GM21515 (cell line): ENCODE data around the gene NRXN3.
"Not testable (repeated sequence)": the region's sequence is repeated elsewhere in the genome, so short reads cannot be mapped to it uniquely, and the experiment has no call there.

Experiments
- ATAC-seq: cut with Tn5 transposase; IDR thresholded peaks from one replicate; pipeline ENCODE4 v1.9.1; 2021; ENCODE audit not compliant: unreplicated experiment

Gene NRXN3

DNA sequence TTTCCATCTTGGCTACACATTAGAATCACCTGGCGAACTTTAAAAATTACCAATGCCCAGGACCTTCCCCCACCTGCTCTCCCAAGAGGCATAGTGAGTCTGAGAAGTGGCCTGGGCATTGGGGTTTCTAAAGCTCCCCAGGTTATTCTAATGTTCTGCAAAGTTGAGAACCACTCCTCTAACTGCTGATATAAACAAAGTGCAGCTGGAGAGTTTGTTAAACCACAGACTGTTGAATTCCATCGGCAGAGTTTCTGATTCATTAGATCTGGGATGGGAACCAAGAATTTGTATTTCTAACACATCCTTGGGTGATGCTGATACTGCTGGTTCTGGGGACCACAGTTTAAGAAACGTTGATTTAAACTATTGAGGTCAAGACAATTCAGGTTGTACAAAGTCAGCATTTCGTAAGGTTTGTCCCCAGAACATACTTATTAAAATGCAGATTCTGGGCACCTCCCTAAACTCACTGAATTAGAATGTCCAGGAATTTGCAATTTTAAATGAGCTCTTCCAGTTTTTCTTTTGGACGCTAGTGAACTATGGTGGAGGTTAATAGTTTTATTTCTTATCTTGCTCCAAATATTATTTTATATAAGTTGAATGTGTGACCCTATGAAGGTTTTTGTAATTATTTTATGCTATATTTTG is 309.1 kb downstream of the NRXN3 start:
- no peak for ATAC-seq

- no peak for ATAC-seq
Measured at GRCh38 chr14:78484028-78484427, 313.9 kb downstream of the NRXN3 start.

- ATAC-seq, result no peak
Measured at GRCh38 chr14:78486081-78486480, 315.9 kb downstream of the NRXN3 start.

DNA sequence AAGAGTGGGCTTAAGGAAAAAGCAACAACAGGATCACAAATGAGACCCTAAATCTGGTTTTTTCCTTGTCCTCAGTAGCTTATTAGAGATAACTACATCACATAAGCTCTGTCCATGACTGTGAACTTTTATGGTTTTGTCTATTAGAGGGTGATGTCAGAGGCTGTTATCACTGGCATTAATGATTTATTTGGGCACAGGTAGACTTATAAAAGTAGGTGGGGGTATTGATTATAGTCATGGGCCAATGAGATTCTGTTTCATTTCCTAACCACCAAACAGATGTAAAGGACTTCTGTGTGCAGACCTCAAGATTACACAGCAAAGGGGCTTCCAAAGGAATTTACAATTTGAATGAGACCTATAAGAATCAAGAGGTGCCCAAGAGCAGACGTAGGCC is 316.4 kb downstream of the NRXN3 start:
- no peak for ATAC-seq

- not testable (repeated sequence) for ATAC-seq
Measured at GRCh38 chr14:78487573-78487972, 317.4 kb downstream of the NRXN3 start.

DNA sequence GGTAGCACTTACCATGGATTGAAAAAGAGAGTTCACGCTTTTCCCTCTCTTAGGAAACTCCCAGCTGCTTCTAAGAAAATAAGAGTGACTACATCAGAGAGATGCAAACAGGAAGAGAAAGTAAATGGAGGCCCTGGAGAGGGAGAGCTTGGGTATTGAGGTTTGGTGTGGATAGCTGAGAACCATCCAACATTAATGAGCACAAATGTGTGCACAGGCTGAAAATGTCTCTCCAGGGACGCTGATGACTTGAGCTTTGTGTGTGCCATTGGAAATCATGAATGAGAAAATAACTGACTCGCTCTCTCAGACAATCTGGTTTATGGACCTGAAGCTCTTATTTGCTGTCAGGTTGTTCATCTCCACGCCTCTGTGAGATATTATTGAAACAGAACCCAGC is 318.8 kb downstream of the NRXN3 start:
- ATAC-seq, result no peak

- no peak for ATAC-seq
Measured at GRCh38 chr14:78491048-78491447, 320.9 kb downstream of the NRXN3 start.

DNA sequence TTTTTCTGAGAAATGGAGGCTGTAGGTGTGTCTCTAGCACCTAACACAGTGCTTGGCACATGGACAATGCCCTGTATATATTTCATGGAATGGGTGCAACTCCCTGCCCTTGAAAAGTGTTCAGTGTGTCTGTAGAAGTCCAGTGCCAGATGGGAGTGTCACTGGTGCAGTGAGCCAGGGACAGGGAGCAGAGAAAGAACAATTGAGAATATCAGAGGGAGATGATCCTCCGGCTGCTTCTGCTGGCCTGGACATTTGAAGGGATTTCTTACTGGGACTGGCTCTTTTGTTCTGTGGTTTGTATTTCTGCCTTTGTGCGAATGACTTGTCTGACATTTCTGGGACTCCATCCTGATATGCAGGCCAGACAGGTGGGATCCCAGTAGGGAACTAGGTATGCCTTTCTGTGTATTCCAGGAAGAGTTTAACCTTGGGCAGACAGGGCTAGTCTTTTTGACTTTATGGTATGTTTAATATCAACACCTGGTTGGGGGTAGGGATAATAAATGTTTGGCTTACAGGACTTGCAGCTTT is 328.0 kb downstream of the NRXN3 start:
- no peak for ATAC-seq

DNA sequence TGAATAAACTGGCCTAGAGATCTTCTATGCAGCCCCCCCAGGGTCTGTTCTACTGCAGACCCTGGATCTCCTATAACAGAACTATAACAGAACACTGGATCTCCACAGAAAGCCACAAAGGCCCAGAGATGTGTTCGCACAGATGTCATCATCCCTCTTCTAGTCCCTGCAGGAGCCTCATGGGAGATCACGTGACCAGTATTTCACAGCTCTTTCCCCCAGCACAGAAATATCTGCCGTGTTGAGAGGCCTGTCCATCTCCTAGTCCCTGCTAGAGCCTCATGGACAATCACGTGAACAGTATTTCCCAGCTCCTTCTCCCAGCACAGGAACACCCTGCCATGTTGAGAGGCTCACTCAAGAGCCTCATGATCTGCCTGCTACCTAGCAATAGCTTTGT is 331.7 kb downstream of the NRXN3 start:
- no peak for ATAC-seq

DNA sequence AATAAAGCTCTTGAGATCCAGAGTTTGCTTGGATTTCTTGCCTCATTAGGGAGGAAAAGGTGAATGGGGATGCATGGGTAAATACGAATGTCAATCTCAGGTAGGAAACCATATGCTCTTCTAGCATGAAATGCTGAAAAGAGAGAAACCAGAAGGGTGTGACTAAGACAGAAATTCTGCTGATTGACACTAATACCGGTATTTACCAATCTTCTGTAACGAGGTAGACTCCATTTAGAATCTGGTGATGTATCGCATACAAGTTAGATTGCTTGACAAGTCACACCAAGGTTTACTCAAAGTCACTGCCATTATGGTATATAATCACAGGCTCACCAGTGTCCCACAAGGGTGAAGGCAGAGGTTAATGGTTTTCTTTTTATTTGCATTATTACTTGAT is 337.9 kb downstream of the NRXN3 start:
- ATAC-seq, result no peak

DNA sequence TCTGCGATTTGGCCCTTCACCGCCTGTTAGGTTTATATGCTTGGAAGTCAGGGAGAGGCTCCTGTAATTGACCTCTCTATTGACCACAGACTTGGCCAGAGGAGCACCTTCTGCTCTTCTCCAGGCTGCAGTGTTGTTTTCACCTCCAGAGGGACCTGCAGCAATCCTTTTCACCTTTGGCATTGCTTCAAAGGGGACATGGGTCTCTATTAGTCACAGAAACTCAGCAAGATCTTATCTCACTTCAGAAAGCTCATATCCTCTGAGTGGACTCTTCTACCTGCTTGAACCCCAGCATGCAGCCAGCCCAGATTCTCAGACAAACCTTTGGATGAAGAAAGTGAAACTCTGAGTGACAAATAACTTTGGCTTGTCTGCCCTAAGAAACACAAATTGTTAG is 339.3 kb downstream of the NRXN3 start:
- ATAC-seq, result no peak

- ATAC-seq, result no peak
Measured at GRCh38 chr14:78512021-78512420, 341.8 kb downstream of the NRXN3 start.

DNA sequence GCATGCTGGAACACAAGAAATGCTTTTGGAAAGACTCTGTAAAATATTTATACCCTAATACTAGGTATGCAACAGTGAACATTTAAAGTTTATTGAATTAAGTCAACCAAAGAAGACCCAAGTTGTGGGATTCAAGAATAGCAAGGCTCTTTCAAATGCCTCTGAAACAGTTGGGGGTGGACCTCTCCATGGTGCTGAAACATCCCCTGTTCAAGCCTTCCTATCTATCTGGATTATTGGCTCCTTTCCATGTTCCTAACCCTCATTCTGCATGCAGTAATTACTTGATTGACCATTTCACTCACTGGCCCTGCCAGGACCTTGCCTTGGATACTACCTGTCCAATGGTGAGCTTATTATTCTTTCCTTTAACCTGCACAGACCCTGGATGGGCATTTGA is 349.7 kb downstream of the NRXN3 start:
- ATAC-seq, result no peak

- ATAC-seq, result no peak
Measured at GRCh38 chr14:78524196-78524595, 354.0 kb downstream of the NRXN3 start.

DNA sequence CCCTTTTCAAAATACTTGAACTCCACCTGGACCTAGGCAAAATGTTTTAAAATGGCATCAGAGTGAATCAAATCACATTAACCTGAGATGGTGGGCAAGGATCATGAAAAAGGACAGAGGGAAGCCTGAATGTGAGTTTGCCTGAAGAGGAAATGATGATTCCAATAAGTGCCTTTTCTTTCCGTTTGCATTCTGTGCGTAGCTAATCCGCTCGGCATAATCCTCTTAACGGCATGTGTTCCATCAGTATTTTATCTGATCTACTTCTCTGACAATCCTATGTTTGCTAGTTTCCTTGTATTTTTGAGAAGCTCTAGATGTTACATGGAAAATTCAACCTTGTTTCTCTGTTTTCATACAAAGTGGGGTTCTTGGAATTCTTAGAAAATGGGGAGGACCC is 354.6 kb downstream of the NRXN3 start:
- ATAC-seq, result no peak

DNA sequence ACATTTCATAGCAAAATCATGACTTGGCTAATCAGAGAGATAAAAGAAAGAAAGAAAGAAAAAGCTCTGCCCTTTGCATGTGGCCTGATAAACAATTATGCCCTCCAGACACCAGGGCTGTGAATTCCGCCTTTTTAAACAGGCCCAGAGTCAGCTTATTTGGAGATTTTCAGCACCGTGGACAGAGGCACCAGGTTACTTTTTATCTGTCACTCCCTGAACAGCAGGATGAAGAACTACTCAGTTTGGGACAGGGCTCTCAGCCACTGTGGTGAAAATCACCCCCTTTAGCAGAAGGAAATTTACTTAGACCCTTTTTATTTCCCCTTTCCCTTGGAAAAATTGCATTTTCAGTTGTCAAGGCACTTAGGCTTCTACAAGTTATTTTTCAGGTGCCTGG is 359.9 kb downstream of the NRXN3 start:
- ATAC-seq, result no peak

DNA sequence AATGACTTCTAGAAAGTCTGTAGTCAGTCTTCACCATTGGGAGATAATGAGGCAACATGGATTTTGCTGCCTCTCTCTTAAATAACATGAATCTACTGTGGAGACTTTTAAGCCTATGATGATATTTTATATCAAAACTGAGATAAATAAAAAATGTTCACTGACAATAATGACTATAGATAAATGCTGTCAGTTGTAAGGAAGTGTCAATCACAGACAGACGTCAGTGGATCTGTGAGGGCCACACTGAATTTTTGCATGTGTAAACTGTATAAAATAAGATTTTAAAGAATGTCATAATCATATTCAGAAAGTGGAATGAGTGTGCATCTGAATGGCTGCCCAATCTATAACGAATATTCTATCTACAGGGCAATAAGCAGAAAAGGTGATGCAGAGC is 364.0 kb downstream of the NRXN3 start:
- no peak for ATAC-seq

- no peak for ATAC-seq
Measured at GRCh38 chr14:78535041-78535440, 364.9 kb downstream of the NRXN3 start.

DNA sequence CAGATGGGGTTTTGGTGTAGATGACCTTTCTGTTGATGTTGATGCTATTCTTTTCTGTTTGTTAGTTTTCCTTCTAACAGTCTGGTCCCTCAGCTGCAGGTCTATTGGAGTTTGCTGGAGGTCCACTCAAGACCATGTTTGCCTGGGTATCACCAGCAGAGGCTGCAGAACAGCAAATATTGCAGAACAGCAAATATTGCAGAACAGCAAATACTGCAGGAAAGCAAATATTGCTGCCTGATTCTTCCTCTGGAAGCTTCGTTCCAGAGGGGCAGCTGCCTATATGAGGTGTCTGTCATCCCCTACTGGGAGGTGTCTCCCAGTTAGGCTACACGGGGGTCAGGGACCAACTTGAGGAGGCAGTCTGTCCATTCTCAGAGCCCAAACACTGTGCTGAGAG is 371.6 kb downstream of the NRXN3 start:
- ATAC-seq, result not testable (repeated sequence)

DNA sequence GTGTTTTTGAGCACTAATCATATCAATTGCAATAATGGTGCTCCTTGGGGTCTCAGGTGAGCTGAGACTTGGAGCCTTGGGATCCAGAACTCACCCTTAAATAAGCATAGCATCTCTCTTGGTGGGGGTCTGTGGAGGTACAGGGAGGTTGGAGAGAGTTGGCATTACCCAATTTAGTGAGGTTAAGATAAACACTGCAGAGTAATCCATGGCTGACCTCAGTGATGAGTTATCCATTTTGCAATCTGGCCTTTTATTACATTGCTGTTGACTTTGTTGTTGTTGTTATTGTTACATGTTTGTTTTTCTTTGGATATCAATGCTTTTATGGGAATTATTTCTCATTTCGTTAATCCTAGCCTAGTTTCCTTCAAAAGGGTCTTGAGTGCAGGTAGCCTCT is 373.3 kb downstream of the NRXN3 start:
- ATAC-seq, result no peak

GRCh38 chr14:78561074-78561473 is 390.9 kb downstream of the NRXN3 start:
- no peak for ATAC-seq

DNA sequence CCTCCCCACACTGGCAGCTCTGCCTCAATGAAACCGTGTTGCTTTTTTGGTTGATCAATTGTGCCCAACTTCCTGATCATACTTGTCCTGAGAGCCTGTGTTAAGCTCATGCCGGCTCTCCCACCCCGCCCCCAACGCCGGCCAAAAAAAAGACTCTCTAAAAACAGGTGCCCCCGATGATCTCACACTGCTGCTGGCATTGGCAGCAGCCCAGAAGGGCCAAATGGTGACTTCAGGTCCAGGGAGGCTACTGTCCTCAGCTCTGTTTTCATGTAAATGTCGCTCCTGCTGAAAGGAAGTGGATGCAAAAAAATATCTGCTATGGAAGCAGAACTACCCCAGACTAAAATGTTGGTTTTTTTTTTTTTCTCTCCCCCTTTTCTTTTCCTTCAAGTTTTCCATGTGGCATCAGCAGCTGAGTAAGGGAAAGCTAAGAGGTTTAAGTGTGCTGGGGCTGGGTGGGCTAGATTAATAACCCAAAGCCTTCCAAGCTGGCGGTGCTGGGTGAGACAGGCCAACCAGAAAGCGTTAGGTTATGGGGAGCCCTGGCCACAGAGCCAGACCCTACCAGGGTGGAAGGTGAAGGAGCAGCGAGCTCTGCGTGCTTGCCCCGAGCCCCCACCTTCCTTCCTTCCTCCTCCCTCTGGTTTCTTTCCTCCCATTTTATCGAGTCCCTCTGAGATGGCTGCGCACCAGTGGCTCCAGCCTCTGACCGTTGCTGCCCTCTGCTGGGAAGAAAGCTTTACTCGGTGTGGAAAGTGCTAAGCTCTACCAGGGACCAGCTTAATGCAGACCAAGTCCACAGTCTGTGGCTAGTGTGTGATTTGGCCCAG is 396.1 kb downstream of the NRXN3 start:
- peak; percentile 86 for ATAC-seq

DNA sequence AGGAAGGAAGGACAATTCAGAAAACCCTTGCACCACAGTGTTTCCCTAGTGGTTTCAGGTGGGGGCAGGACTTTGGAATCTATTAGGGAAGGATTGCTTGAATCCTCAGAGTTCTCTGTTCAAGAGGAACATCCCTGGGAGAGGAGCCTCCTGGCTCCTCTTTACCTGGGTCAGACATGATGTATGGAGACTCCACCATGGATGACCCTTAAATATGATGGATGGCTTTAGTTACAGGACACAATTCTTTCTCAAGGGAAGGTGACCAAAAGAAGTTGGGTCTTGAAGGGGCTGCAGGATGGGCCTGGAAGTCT is 396.6 kb downstream of the NRXN3 start:
- ATAC-seq, result no peak
